OCI-LY1 (cell line): ENCODE results near the gene LOXL4.

ENCODE experiments used
- EZH2 ChIP-seq: fragments of 200-600 bp; sonication (generic), shearing (Covaris generic); IDR thresholded peaks from 2 replicates; pipeline ENCODE4 v1.8.0; 2017; ENCODE audit warnings: borderline replicate concordance, mixed run types, mild to moderate bottlenecking, antibody characterized with exemption, low read length, moderate library complexity, mixed read lengths
- TF ChIP-seq, protein P1 (sequence below): fragments of 200-600 bp; sonication (generic), shearing (Covaris generic); IDR thresholded peaks from 2 replicates; pipeline ENCODE4 v1.5.1; 2017; ENCODE audit warnings: mild to moderate bottlenecking, antibody characterized with exemption, low read length, moderate library complexity, mixed read lengths

GRCh38 chr10:98238391-98238790 is 29.6 kb downstream of the LOXL4 start:
- TF ChIP-seq, protein P1, sequence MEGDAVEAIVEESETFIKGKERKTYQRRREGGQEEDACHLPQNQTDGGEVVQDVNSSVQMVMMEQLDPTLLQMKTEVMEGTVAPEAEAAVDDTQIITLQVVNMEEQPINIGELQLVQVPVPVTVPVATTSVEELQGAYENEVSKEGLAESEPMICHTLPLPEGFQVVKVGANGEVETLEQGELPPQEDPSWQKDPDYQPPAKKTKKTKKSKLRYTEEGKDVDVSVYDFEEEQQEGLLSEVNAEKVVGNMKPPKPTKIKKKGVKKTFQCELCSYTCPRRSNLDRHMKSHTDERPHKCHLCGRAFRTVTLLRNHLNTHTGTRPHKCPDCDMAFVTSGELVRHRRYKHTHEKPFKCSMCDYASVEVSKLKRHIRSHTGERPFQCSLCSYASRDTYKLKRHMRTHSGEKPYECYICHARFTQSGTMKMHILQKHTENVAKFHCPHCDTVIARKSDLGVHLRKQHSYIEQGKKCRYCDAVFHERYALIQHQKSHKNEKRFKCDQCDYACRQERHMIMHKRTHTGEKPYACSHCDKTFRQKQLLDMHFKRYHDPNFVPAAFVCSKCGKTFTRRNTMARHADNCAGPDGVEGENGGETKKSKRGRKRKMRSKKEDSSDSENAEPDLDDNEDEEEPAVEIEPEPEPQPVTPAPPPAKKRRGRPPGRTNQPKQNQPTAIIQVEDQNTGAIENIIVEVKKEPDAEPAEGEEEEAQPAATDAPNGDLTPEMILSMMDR: no peak
- no peak for TF ChIP-seq EZH2
